GM18520 (cell line): ENCODE data around the gene CYP2A13.
"Not testable (repeated sequence)": the region's sequence is repeated elsewhere in the genome, so short reads cannot be mapped to it uniquely, and the experiment has no call there.

Experiments
- ATAC-seq: cut with Tn5 transposase; IDR thresholded peaks from one replicate; pipeline ENCODE4 v1.9.1; 2021; ENCODE audit not compliant: unreplicated experiment

The CYP2A13 gene

GRCh38 chr19:41088151-41088550 is at the start of gene CYP2A13:
CYP2A13 (plus strand) TSS chr19:41088451; CDS start chr19:41088472, 21 bp downstream.
- no peak for ATAC-seq

- no peak for ATAC-seq
Observed at GRCh38 chr19:41039806-41040205, 48.4 kb upstream of the CYP2A13 start.

- ATAC-seq = not testable (repeated sequence)
Observed at GRCh38 chr19:41045095-41045494, 43.2 kb upstream of the CYP2A13 start.

- ATAC-seq = no peak
Observed at GRCh38 chr19:41050426-41050825, 37.8 kb upstream of the CYP2A13 start.

- ATAC-seq = not testable (repeated sequence)
Observed at GRCh38 chr19:41052162-41052561, 36.1 kb upstream of the CYP2A13 start.

- ATAC-seq = not testable (repeated sequence)
Observed at GRCh38 chr19:41053331-41053730, 34.9 kb upstream of the CYP2A13 start.

GRCh38 chr19:41064974-41065569 is 23.2 kb upstream of the CYP2A13 start:
- no peak for ATAC-seq

GRCh38 chr19:41076286-41076685 is 12.0 kb upstream of the CYP2A13 start:
- ATAC-seq = no peak

GRCh38 chr19:41083516-41083915 is 4.7 kb upstream of the CYP2A13 start:
- ATAC-seq = no peak

GRCh38 chr19:41085748-41086415 is 2.4 kb upstream of the CYP2A13 start:
- no peak for ATAC-seq

- no peak for ATAC-seq
Observed at GRCh38 chr19:41089959-41090358, 1.7 kb downstream of the CYP2A13 start.

- no peak for ATAC-seq
Observed at GRCh38 chr19:41095703-41096102, 7.5 kb downstream of the CYP2A13 start.

GRCh38 chr19:41096353-41096752 is 8.1 kb downstream of the CYP2A13 start:
- ATAC-seq = no peak

- no peak for ATAC-seq
Observed at GRCh38 chr19:41097302-41097701, 9.1 kb downstream of the CYP2A13 start.

- no peak for ATAC-seq
Observed at GRCh38 chr19:41098762-41099161, 10.5 kb downstream of the CYP2A13 start.

- not testable (repeated sequence) for ATAC-seq
Observed at GRCh38 chr19:41102210-41102609, 14.0 kb downstream of the CYP2A13 start.

- ATAC-seq = no peak
Observed at GRCh38 chr19:41106177-41106576, 17.9 kb downstream of the CYP2A13 start.

- ATAC-seq = no peak
Observed at GRCh38 chr19:41111296-41111695, 23.0 kb downstream of the CYP2A13 start.

- no peak for ATAC-seq
Observed at GRCh38 chr19:41111750-41112295, 23.6 kb downstream of the CYP2A13 start.

- no peak for ATAC-seq
Observed at GRCh38 chr19:41112728-41113290, 24.6 kb downstream of the CYP2A13 start.

GRCh38 chr19:41114132-41114531 is 25.9 kb downstream of the CYP2A13 start, which contains the start of gene CYP2F1:
CYP2F1 (plus strand) TSS chr19:41114432; CDS start chr19:41116189, 1,757 bp downstream.
- ATAC-seq = no peak

- no peak for ATAC-seq
Observed at GRCh38 chr19:41116261-41116660, 28.0 kb downstream of the CYP2A13 start.
